ENCODE results near the gene SPTAN1. TPM values are rescaled to one million over a fixed set of nuclear protein-coding genes. Genes with fewer than 3 reads are reported as not detected.
"Not testable (repeated sequence)": the region's sequence is repeated elsewhere in the genome, so short reads cannot be mapped to it uniquely, and the experiment has no call there.

The SPTAN1 gene
- 810 TPM for total RNA-seq

GRCh38 chr9:128552153-128552743, at the start of gene SPTAN1:
TSS of gene SPTAN1 (plus strand) at chr9:128552587. CDS start at chr9:128566741, 14,154 bp downstream.
- FAIRE-seq, result no peak

GRCh38 chr9:128503415-128503825, 49.0 kb upstream of the SPTAN1 start:
- not testable (repeated sequence) for FAIRE-seq; DNase-seq (ENCODE audit: low spot score in 2 of 2)

More at GRCh38 chr9:128552153-128552743, at the start of gene SPTAN1:
- DNase-seq (ENCODE audit: low spot score in 2 of 2), result peak; percentile 97 to 99

- FAIRE-seq, result no peak
- no peak for DNase-seq (ENCODE audit: low spot score in 2 of 2)
Observed at GRCh38 chr9:128503870-128504269, 48.5 kb upstream of the SPTAN1 start.

- FAIRE-seq, result no peak
Observed at GRCh38 chr9:128504485-128505413, 47.6 kb upstream of the SPTAN1 start, which contains the start of gene GLE1. TSS of gene GLE1 (plus strand) at chr9:128504719. CDS start at chr9:128504806, 87 bp downstream.

GRCh38 chr9:128505414-128505765, 47.0 kb upstream of the SPTAN1 start:
- DNase-seq (ENCODE audit: low spot score in 2 of 2) (no peak), FAIRE-seq (no peak)

More at GRCh38 chr9:128504485-128505413, 47.6 kb upstream of the SPTAN1 start, which contains the start of gene GLE1:
- DNase-seq (ENCODE audit: low spot score in 2 of 2), result peak; percentile 89 to 98

GRCh38 chr9:128505906-128506305, 46.5 kb upstream of the SPTAN1 start:
- not testable (repeated sequence) for DNase-seq (ENCODE audit: low spot score in 2 of 2); FAIRE-seq

- DNase-seq (ENCODE audit: low spot score in 2 of 2) (no peak), FAIRE-seq (no peak)
Observed at GRCh38 chr9:128512820-128513219, 39.6 kb upstream of the SPTAN1 start.

- FAIRE-seq (no peak), DNase-seq (ENCODE audit: low spot score in 2 of 2) (no peak)
Observed at GRCh38 chr9:128521956-128522355, 30.4 kb upstream of the SPTAN1 start.

GRCh38 chr9:128523199-128523925, 29.0 kb upstream of the SPTAN1 start:
- no peak for FAIRE-seq

GRCh38 chr9:128526720-128527119, 25.7 kb upstream of the SPTAN1 start:
- no peak for FAIRE-seq

More at GRCh38 chr9:128523199-128523925, 29.0 kb upstream of the SPTAN1 start:
- peak in 1 of 2 donors; percentile 23 for DNase-seq (ENCODE audit: low spot score in 2 of 2)

GRCh38 chr9:128528445-128529160, 23.8 kb upstream of the SPTAN1 start:
- FAIRE-seq (no peak), DNase-seq (ENCODE audit: low spot score in 2 of 2) (no peak)

More at GRCh38 chr9:128526720-128527119, 25.7 kb upstream of the SPTAN1 start:
- no peak for DNase-seq (ENCODE audit: low spot score in 2 of 2)

- no peak for DNase-seq (ENCODE audit: low spot score in 2 of 2)
- no peak for FAIRE-seq
Observed at GRCh38 chr9:128529191-128529590, 23.2 kb upstream of the SPTAN1 start.

- FAIRE-seq (no peak), DNase-seq (ENCODE audit: low spot score in 2 of 2) (no peak)
Observed at GRCh38 chr9:128532581-128532980, 19.8 kb upstream of the SPTAN1 start.

- FAIRE-seq, result no peak
- no peak for DNase-seq (ENCODE audit: low spot score in 2 of 2)
Observed at GRCh38 chr9:128540634-128541360, 11.6 kb upstream of the SPTAN1 start.

- FAIRE-seq (no peak), DNase-seq (ENCODE audit: low spot score in 2 of 2) (no peak)
Observed at GRCh38 chr9:128546504-128546903, 5.9 kb upstream of the SPTAN1 start.

GRCh38 chr9:128548876-128549275, 3.5 kb upstream of the SPTAN1 start:
- no peak for FAIRE-seq
- no peak for DNase-seq (ENCODE audit: low spot score in 2 of 2)

GRCh38 chr9:128550226-128550625, 2.2 kb upstream of the SPTAN1 start:
- DNase-seq (ENCODE audit: low spot score in 2 of 2), result no peak
- no peak for FAIRE-seq

- no peak for DNase-seq (ENCODE audit: low spot score in 2 of 2)
- FAIRE-seq, result no peak
Observed at GRCh38 chr9:128550770-128551656, 1.4 kb upstream of the SPTAN1 start.
